Activated CD8-positive, alpha-beta memory T cell treated with anti-CD3 and anti-CD28 coated beads for 36 hours (primary cell): ENCODE measurements around the gene NT5C1A. TPM values are rescaled to one million over a fixed set of nuclear protein-coding genes. Genes with fewer than 3 reads are reported as not detected.

Experiments used
- CTCF ChIA-PET: fragments of 350-600 bp; sonication (Branson Sonifier 250); formaldehyde crosslinking; loops from one replicate; lab custom pipeline; 2021; ENCODE audit warnings: antibody characterized with exemption; lab: Charles Lee
- POLR2A ChIA-PET: fragments of 350-600 bp; sonication (Branson Sonifier 250); formaldehyde crosslinking; loops from one replicate; lab custom pipeline; 2021; ENCODE audit warnings: antibody characterized with exemption; lab: Charles Lee
- total RNA-seq, 2 experiments: library from RNA; stranded (reverse); gene quantifications; one replicate each; pipeline ENCODE4 v1.2.3, GENCODE V29; 2021

Gene NT5C1A
- total RNA-seq, 2 experiments from 2014 or later, result not detected

DNA sequence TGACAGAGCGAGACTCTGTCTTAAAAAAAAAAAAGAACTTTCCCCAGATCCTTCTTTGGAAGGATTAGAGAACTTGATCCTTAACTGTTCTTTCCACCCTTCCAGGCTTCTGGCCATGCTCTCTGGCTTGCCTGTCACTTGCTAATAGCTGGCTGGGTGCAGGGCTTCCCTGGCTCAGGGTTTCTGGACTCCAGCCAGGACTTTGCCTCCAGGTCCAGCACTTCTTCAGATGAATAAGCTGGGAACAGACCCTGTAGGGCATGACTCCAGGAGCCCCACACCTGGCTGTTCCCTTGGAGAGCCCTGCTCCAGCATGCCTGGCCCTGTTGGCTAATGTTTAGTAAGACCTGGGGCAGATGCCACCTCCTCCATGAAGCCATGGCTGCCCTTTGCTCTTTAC, 3.3 kb upstream of the NT5C1A start:
- ChIA-PET CTCF (interaction anchor here (0.7 to 1.5 kb wide), 2 partner anchors 70 to 124 kb away, joined by 3 read pairs; no protein-coding TSS in a partner anchor), POLR2A (no interaction called here)

DNA sequence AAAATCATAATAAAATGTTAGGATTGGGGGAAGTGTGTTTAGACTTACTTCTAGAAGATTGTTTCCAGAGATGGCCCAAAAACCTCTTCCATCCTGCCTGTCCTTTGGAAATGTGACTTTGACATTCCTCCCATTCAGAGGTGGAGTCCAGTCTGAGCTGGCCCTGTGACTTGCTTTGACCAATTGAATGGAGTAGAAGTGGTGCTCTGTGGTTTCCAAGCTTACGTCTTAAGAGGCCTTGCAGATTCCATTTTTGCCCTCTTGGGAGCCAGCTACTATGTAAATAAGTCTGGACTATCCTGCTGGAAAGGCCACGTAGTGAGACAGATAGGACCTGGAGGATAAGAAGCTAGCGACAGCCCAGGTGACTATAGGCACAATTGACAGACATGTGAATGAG, 1.3 kb upstream of the NT5C1A start:
- POLR2A ChIA-PET, result no interaction called here
- CTCF ChIA-PET, result interaction anchor here (0.9 to 9.7 kb wide), 5 partner anchors 9 to 64 kb away, joined by 3 to 85 read pairs (median 3); partner anchors contain the start of gene HPCAL4

DNA sequence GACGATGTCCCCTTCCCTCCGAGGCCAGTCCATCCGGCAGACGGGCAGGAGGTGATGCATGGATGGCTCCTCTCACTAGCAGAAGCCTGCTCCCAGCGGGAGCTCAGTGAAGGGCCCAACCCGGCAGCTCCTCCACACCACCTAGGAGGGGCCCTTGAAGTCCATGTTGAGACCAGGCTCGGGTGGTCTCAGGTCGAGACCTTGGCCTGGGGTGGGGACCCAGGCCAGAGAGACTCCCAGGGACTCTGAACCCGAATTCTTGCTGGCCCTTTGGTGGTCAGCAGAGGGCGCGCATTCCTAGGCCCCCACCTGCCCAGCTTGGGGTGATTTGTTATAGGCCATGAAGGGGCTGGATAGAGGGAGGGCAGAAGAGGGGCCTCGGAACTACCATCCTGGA, 642 bp upstream of the NT5C1A start:
- CTCF ChIA-PET, result interaction anchor here (0.6 to 9.7 kb wide), 9 partner anchors 11 to 127 kb away, joined by 3 to 85 read pairs (median 4); partner anchors contain the start of genes HEYL and HPCAL4
- POLR2A ChIA-PET, result no interaction called here

DNA sequence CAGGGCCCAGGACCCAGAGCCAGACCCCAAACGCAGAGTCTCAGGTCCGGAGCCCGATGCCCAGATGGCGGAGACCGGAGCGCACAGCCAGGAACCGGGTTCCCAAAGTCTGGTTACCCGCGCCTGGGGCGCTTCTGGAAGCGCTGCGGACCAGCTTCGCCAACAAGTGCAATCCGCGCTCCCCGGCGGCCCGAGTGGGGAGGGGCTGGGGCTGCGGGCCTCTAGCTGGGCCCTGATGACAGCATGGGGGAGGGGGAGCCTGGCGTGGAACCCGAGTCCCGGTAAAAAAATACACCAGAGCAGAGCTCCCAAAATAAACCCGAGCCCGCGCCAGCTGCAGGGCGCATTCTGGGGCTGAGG, 494 bp downstream of the NT5C1A start:
- POLR2A ChIA-PET, result interaction anchor here (0.8 kb wide), 1 partner anchor 21 kb away, joined by 5 read pairs; the partner anchor contains the start of gene HPCAL4
- CTCF ChIA-PET, result interaction anchor here (1.0 to 9.7 kb wide), 7 partner anchors 10 to 131 kb away, joined by 3 to 85 read pairs (median 4); partner anchors contain the start of gene HPCAL4

DNA sequence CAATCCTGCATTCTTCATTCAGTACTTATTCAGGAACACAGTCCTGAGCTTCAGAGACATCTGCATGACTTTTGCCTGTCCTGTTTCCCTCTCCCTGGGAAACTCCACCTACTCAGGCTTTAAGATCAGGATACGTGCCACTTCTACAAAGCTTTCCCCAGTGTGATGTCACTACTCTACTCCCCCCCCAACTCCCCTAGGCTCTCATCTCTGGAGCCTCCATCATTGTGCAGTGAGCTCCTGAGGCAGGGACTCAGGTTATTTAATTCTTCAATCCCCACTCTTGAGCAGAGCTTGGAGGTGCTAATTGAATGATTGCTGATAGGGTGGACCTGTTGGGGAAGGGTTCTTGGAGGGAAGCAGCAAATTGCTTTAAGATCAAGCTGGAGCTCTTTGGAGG, 1.2 kb downstream of the NT5C1A start:
- ChIA-PET CTCF (interaction anchor here (0.8 to 9.7 kb wide), 4 partner anchors 14 to 56 kb away, joined by 3 to 85 read pairs (median 4); no protein-coding TSS in a partner anchor), POLR2A (no interaction called here)

DNA sequence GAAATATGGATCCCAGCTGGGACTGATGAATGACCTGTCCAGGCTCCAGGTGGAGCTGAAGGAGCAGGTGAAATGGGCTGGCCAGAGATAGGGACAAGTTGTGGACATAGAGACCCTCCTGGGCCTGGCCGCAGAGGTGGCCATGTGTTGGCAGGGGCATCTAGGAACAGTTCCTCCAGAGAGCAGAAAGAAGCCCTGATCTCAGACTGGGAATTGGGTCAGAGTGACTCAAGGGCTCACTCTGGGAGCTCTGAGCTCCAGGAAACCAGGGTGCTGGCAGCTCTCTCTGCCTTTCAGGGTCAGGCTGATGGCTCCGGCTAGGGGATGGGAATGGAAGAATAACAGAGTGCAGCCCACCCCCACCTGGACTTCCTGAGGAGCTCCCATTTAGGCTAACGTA, 3.0 kb downstream of the NT5C1A start:
- CTCF ChIA-PET, result interaction anchor here (1.3 to 9.7 kb wide), 2 partner anchors 12 to 68 kb away, joined by 3 to 85 read pairs; no protein-coding TSS in a partner anchor
- POLR2A ChIA-PET, result interaction anchor here (0.5 kb wide), 1 partner anchor 9 kb away, joined by 3 read pairs; no protein-coding TSS in a partner anchor

DNA sequence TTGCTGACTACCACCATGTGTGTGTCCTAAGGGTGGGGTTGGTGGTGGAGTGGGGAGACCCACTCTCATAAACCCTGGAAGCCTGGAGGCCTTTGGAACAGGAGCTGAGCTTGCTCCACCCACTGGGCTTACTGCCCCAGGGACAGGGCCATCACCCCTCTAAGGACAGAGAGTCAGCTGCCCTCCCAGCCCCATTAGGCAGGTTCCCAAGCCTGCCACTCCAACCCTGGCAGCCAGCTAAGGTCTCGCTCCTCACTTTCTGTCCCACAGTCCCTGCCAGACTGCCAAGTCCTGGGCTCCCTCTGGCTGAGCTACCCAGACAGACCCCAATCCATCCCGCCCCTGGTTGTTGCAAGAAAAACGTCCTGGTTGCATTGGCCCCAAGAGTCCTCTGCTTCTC, 3.8 kb downstream of the NT5C1A start:
- CTCF ChIA-PET, result interaction anchor here (1.3 to 9.7 kb wide), 3 partner anchors 11 to 69 kb away, joined by 3 to 85 read pairs (median 18); no protein-coding TSS in a partner anchor
- POLR2A ChIA-PET, result no interaction called here

DNA sequence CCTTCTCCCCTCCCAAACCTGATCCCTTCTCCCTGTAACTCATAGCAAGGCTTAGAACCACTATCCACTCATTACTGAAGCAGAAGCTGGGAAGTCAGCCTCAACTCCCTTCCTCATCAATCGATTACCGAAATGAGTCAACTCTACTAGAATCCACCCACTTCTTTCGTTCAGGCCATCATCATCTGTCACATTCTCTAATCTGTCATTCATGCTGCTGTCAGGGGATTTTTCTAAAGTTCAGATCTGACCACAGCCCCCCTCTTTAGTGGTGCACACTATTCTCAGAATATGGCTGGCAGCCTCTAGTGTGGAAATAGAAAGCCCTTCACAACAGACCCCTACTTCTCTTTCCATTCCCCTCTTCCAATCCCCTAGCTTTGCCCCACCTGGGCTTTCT, 5.1 kb downstream of the NT5C1A start:
- CTCF ChIA-PET, result interaction anchor here (0.9 to 9.7 kb wide), 6 partner anchors 10 to 133 kb away, joined by 3 to 85 read pairs (median 4); no protein-coding TSS in a partner anchor
- POLR2A ChIA-PET, result interaction anchor here (0.7 to 0.9 kb wide), 4 partner anchors 10 to 340 kb away, joined by 3 to 7 read pairs (median 6); no protein-coding TSS in a partner anchor

DNA sequence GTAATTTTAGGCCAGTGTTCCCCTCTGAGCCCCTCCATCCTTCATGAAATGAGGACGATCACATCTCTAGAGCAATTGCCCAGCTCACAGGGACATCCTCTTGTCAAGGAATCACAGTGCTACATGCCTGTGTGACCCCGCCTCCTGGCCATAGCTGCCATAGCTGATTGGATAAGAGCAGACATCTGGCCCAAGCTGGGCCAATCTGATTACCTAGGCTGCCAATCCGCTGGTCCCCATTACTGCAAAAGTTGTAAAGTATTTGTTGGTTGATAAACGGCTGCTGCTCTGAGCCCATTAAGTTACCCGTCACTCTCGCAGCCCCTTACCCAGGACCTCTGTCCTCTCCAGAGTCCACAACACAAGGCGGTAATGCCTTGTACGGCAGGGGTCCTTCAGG, 8.3 kb downstream of the NT5C1A start:
- ChIA-PET CTCF (no interaction called here), POLR2A (no interaction called here)

DNA sequence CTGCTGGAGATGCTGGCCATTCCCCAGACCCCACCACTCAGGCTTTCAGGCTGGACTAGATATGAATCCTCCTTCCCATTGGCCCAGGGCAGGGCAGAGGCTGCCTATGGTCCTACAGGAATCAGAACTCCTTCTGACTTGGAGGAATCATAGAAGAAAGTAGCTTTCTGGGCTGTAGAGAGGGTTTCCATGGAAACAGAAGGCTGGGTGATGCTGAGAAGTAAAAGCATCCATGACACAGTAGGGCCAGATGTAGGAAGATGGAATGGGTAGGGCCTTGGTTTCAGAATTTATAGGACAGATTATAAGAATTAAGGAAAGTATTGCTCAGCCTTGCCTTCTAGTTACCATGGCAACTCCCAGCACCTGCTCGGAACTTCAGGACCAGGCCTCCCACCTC, 9.0 kb downstream of the NT5C1A start:
- POLR2A ChIA-PET, result no interaction called here

DNA sequence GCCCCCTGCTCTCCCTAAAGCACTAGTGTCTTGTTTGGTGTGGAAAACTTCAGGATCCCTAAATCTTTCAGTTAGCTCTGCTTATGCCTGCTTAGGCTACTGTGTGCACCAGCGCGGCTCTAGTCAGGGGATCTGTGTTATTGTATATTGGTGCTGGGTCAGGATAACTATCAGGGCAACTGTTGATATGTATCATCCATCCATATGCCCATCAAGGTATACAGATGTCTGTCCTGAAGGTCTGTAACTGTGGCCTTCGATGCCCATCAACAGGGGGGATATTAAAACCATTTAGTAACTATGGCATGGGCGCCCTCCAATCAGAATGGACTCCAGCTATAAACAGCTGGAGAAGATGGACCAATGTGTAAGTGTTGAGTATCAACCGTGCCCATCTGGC, 12.4 kb downstream of the NT5C1A start:
- ChIA-PET CTCF (interaction anchor here (1.1 to 8.2 kb wide), 5 partner anchors 10 to 53 kb away, joined by 3 to 85 read pairs (median 4); partner anchors contain the start of gene NT5C1A), POLR2A (no interaction called here)

More for the DNA sequence above, 9.0 kb downstream of the NT5C1A start:
- CTCF ChIA-PET, result interaction anchor here (1.4 kb wide), 1 partner anchor 9 kb away, joined by 3 read pairs; no protein-coding TSS in a partner anchor

DNA sequence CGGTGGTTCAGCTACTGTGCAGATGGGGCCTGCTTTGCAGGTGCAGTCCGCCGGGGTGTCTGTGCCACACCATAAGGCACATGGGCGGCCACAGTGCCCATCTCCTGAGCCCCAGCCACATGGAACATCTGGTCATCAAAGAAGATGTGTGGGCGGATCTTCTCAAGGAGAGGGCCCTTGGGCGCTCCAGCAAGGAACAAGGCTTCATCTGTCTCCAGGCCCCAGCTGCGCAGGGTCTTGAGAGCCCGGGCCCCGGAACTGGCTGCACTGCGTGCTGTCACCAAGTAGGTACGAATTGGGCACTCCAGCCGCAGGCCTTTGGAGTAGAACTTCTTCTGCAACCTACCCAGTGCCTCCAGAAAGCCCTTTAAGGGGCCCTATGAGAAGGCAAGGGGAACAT, 12.8 kb downstream of the NT5C1A start:
- POLR2A ChIA-PET, result no interaction called here

DNA sequence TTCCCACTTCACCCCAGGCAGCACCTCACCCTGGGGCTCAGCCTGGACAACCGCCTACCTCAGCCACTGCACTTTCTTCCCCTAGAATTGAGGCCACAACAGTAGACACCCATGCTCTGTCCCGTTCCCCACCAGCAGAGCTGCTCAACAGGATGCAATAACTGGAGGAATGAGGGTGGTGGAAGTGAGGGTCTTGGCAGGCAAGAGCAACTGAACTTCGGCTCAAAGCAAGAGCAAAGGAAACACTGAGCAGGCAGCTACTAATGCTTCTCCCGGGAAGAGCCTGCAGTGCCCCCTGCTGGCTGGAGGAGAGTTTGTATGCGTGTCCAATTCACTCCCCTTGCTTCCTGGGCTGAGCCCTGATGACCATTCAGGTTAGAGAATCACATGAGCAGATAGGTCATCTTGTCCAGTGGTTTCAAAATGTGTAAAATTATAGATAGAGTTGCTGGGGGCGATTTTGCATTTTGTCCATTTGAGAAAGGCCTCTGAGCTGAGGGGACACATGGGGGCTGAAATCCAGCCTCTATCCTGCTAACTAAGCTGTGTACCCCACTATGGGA, 13.9 kb downstream of the NT5C1A start:
- CTCF ChIA-PET, result interaction anchor here (0.9 to 8.2 kb wide), 21 partner anchors 10 to 585 kb away, joined by 3 to 85 read pairs (median 4); partner anchors contain the start of genes HPCAL4 and NT5C1A
- POLR2A ChIA-PET, result interaction anchor here (0.6 kb wide), 1 partner anchor 71 kb away, joined by 3 read pairs; no protein-coding TSS in a partner anchor

More for the DNA sequence above, 12.8 kb downstream of the NT5C1A start:
- CTCF ChIA-PET, result interaction anchor here (0.9 to 8.2 kb wide), 11 partner anchors 11 to 560 kb away, joined by 3 to 85 read pairs (median 7); partner anchors contain the start of genes HPCAL4 and NT5C1A

DNA sequence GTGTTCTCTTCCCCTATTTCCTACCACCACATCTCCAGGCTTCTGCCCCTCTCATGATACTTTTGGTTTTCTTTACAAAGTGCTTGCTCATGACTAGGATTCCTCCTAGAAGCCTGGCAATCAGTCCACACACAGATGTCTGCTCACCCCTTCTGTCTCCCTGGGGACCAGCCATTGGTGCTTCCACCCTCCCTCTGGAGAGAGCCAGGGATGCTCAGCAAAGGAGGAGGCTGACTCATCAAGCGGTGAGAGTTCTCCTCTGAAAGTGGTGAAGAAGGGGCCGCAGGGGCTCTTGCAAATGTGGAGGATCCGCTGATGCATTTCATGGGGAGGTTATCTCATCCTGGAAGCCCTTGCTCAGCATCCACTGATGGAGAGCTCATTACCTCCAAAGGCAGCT, 14.5 kb downstream of the NT5C1A start:
- POLR2A ChIA-PET, result interaction anchor here (0.6 kb wide), 1 partner anchor 71 kb away, joined by 3 read pairs; no protein-coding TSS in a partner anchor

DNA sequence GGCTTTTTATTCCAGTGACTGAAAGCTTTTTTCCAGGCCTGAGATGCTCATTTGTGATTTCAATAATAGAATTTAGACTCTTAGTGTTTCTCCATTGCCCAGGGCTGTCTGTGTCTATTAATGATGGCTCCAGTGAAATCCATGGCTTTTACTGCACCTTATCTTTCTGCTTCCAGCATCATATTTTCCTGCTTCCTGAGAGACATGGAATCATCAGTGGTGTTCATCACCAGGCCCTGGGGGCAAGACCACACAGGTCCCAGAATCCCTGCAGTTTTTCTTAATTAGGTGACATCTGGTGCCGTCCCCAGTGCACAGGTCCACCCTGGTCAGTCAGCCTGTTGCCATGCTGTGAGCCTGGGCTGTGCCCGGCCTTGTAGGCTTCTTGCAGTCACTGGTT, 15.5 kb downstream of the NT5C1A start:
- ChIA-PET CTCF (interaction anchor here (1.2 to 8.2 kb wide), 4 partner anchors 13 to 64 kb away, joined by 4 to 85 read pairs (median 10); partner anchors contain the start of gene NT5C1A), POLR2A (no interaction called here)

More for the DNA sequence above, 14.5 kb downstream of the NT5C1A start:
- CTCF ChIA-PET, result interaction anchor here (0.9 to 8.2 kb wide), 17 partner anchors 9 to 551 kb away, joined by 3 to 85 read pairs (median 5); partner anchors contain the start of genes HPCAL4 and NT5C1A

DNA sequence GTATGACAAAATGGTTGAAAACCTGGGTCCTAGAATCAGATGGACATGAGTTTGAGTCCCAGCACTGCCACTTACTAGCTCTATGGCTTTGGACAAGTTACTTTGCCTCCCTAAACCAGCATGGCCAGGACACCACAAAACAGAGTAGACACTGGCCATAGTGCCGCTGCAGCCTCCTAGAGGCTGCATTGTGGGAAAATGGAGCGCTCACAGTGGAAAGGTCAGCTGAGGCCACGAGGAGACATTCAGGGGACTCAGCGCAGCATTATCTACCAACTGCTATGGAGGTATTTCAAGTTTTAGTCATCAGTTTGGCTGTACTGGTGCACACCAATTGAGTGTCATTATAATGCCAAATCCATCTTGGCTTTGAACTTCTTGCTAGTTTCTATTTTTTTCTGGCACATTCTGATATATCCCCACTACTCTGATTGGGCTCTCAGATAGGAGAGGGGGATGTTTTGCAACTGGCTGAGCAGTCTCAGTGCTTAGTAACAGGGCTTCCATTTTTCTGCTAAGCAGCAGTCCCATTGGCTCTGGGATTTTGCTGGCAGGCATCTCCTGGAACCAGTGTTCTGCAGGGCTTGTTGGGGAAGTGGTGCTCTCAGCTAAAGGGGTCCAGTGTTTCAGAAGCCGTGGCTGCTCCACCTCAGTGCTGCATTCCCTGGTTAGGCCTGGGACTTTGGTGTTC, 16.2 kb downstream of the NT5C1A start:
- CTCF ChIA-PET, result interaction anchor here (1.2 to 8.2 kb wide), 3 partner anchors 14 to 50 kb away, joined by 4 to 85 read pairs (median 4); partner anchors contain the start of gene NT5C1A
- POLR2A ChIA-PET, result no interaction called here

DNA sequence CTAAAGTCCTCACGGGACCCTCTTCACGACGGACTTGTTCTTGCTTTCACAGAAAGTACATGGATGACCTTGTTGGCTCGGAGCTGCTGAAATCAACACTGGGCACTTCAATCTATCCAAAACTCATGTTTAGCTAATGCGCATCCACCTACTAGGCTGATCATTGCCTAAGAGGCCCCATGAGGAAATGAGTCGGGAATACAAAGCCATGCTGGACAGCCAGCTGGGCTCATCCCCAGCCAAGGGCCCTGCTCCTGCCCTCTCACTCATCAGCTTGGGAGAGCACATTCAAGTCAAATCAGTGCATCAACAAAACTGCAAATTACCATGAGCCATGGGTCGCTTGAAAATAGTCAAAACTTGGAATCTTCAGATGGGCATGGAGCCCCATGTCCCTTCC, 17.6 kb downstream of the NT5C1A start:
- POLR2A ChIA-PET, result no interaction called here
- CTCF ChIA-PET, result interaction anchor here (1.1 to 8.2 kb wide), 11 partner anchors 11 to 77 kb away, joined by 3 to 85 read pairs (median 5); partner anchors contain the start of genes HEYL, NT5C1A and PABPC4

DNA sequence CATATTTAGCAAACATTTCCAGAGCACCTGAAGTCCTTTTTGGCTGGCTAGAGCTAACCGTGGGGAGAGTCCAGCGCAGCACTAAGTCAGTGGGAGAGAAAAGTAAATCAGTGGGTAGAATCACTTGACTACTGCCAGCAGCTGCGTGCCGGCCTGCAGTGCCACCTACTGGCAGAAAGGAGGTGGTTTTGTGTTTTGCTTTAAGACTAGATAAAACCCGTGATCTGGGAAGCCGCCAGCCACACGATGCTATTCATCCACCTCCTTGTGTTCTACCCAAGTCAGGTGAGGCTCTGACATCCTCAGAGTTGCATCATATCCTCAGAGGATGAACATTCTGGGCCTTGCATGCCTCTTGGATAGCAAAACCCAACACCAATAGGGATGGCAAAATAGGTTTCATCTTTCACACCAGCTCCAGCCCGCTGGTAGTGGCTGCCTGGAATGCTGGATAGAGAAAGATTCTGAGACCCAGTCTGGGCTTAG, 18.3 kb downstream of the NT5C1A start:
- POLR2A ChIA-PET, result no interaction called here
- CTCF ChIA-PET, result interaction anchor here (0.7 to 8.2 kb wide), 15 partner anchors 9 to 85 kb away, joined by 3 to 85 read pairs (median 4); partner anchors contain the start of genes HEYL, NT5C1A, PABPC4 and PPIE
